Endodermal cell (in vitro differentiated cells): ENCODE measurements around the gene TMUB2. TPM values are rescaled to one million over a fixed set of nuclear protein-coding genes. Genes with fewer than 3 reads are reported as not detected.
A peak's percentile ranks its signal among the peaks of the same experiment; 100 is the strongest.

ENCODE experiments used
- DNase-seq: peaks from one replicate; pipeline ENCODE4 v3.0.0-alpha.2; 2017
- H3K27ac ChIP-seq: 2 replicates; pipeline ENCODE4 v1.5.1; 2013; ENCODE audit warnings: mild to moderate bottlenecking, low read depth, low read length, moderate library complexity
- H3K27me3 ChIP-seq: 2 replicates; pipeline ENCODE4 v1.6.1; 2013; ENCODE audit warnings: mild to moderate bottlenecking, low read length, moderate library complexity; ENCODE audit not compliant: insufficient read depth, control insufficient read depth, poor library complexity, severe bottlenecking
- H3K36me3 ChIP-seq: 2 replicates; pipeline ENCODE4 v1.7.0; 2013; ENCODE audit warnings: mild to moderate bottlenecking, low read length, moderate library complexity; ENCODE audit not compliant: control insufficient read depth, insufficient read depth
- H3K4me1 ChIP-seq: one replicate; pipeline ENCODE4 v1.7.0; 2013; ENCODE audit warnings: low read length; ENCODE audit not compliant: control insufficient read depth, insufficient read depth
- H3K4me3 ChIP-seq: 2 replicates; pipeline ENCODE4 v1.5.1; 2013; ENCODE audit warnings: mild to moderate bottlenecking, low read length, moderate library complexity
- H3K9ac ChIP-seq: 2 replicates; pipeline ENCODE4 v1.6.1; 2013; ENCODE audit warnings: mild to moderate bottlenecking, low read length, moderate library complexity; ENCODE audit not compliant: poor library complexity, severe bottlenecking; ENCODE audit errors: extremely low read depth
- H3K9me3 ChIP-seq: 2 replicates; pipeline ENCODE4 v1.6.1; 2013; ENCODE audit warnings: mild to moderate bottlenecking, low read length, moderate library complexity; ENCODE audit not compliant: control insufficient read depth
- H3K27ac Mint-ChIP-seq: 2 replicates; pipeline ENCODE4 v1.8.0; 2020; ENCODE audit warnings: mixed read lengths
- H3K27me3 Mint-ChIP-seq: 2 replicates; pipeline ENCODE4 v1.8.0; 2021; ENCODE audit warnings: mild to moderate bottlenecking, mixed read lengths; ENCODE audit not compliant: insufficient read depth
- H3K36me3 Mint-ChIP-seq: 2 replicates; pipeline ENCODE4 v1.8.0; 2020; ENCODE audit warnings: low read depth, mixed read lengths
- H3K4me1 Mint-ChIP-seq: 2 replicates; pipeline ENCODE4 v1.8.0; 2020; ENCODE audit warnings: mixed read lengths
- H3K4me3 Mint-ChIP-seq: 2 replicates; pipeline ENCODE4 v1.8.0; 2020; ENCODE audit warnings: mild to moderate bottlenecking, moderate library complexity, mixed read lengths
- H3K9me3 Mint-ChIP-seq: 2 replicates; pipeline ENCODE4 v1.8.0; 2020; ENCODE audit warnings: mild to moderate bottlenecking, mixed read lengths
- WGBS, 2 experiments: methylation state at CpG; one replicate each; pipeline versions ENCODE4 v1.1.5 to v1.1.7; 2013; ENCODE audit warnings: missing lambda C conversion rate in 2 of 2, mixed read lengths in 1 of 2; ENCODE audit not compliant: insufficient coverage in 1 of 2, insufficient read length in 1 of 2; 5-methylcytosine and 5-hydroxymethylcytosine counted together
- total RNA-seq, 2 donors: library from RNA; stranded (reverse); fragmentation: NEBNext Ultra II Directional in 1 of 2; extraction: Animal tissue kit (Norgen Biotek cat#: 25700) in 1 of 2; gene quantifications; 2 replicates in 1 of 2; 3 replicates in 1 of 2; pipeline ENCODE4 v1.2.1, GENCODE V29; 2021
- TF ChIP-seq, protein P1 (sequence below): fragments of 200-600 bp; sonication (generic); conservative IDR thresholded peaks from 2 replicates; pipeline ENCODE4 v1.5.0; 2021; ENCODE audit warnings: antibody characterized with exemption, mild to moderate bottlenecking

The TMUB2 gene
- total RNA-seq, 2 donors from 2014 or later: 28.8 to 33.1 TPM

GRCh38 chr17:44184212-44184810 is 2.5 kb upstream of the TMUB2 start:
- Mint-ChIP-seq H3K4me1 (peaks cover 5% of the 10 kb centered on the region), H3K4me3 (no peak overlapping the region), H3K27ac (peak overlapping the region; percentile 21), H3K9me3 (peaks cover 11% of the 10 kb centered on the region), H3K27me3 (no peaks in the 10 kb centered on the region), H3K36me3 (peaks cover 33% of the 10 kb centered on the region)
- no peak overlapping the region for H3K27ac ChIP-seq
- H3K27me3 ChIP-seq: no peaks in the 10 kb centered on the region
- no peak overlapping the region for H3K9ac ChIP-seq
- peak overlapping the region; percentile 88 for H3K4me3 ChIP-seq
- 89 to 96% methylated on average over 8 of the region's 8 CpGs for WGBS, 2 experiments
- peaks cover 36% of the 10 kb centered on the region for H3K36me3 ChIP-seq
- peaks cover 9% of the 10 kb centered on the region for H3K9me3 ChIP-seq
- no peaks in the 10 kb centered on the region for H3K4me1 ChIP-seq
- TF ChIP-seq, protein P1, sequence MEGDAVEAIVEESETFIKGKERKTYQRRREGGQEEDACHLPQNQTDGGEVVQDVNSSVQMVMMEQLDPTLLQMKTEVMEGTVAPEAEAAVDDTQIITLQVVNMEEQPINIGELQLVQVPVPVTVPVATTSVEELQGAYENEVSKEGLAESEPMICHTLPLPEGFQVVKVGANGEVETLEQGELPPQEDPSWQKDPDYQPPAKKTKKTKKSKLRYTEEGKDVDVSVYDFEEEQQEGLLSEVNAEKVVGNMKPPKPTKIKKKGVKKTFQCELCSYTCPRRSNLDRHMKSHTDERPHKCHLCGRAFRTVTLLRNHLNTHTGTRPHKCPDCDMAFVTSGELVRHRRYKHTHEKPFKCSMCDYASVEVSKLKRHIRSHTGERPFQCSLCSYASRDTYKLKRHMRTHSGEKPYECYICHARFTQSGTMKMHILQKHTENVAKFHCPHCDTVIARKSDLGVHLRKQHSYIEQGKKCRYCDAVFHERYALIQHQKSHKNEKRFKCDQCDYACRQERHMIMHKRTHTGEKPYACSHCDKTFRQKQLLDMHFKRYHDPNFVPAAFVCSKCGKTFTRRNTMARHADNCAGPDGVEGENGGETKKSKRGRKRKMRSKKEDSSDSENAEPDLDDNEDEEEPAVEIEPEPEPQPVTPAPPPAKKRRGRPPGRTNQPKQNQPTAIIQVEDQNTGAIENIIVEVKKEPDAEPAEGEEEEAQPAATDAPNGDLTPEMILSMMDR: no peak
- no peak for DNase-seq

DNA sequence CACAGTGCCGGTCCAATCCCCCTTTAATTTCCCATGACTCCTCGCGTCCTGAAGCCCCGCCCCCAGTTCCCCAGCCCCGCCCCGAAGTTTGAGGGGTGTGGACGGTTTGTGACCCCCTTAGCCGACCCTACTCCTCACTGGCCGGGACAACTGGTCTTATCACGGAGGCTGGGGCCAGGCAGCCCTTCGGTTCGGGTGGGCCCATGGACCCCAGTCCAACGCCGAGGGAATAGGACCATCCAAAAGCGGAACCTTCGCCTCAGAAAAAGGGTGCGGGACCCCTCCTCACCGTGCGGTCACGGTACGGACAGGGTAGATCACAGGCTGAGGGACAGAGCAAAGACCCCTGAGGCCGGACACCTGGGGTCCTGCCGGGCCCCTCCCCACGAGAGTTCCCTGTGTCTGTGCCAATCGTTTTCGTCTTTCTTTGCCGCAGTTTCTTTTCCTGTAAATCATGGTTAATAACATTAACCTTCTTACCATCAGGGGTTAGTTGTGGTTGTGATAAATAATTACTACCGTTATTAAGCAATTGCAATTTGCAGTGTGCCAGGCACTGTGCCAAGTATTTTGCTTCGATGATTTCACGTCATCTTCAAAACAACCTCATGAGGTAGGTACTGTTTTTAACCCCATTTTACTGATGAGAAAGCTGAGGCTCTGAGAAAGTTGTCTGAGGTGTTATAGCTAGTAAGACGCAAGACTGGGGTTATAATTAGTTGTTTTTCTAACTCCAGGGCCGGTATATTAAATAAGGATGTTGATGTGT is 543 bp downstream of the TMUB2 start:
- Mint-ChIP-seq H3K4me3 (peak overlapping the region; percentile 96), H3K27me3 (no peaks in the 10 kb centered on the region), H3K4me1 (peaks cover 8% of the 10 kb centered on the region), H3K9me3 (no peaks in the 10 kb centered on the region), H3K27ac (peak overlapping the region; percentile 99), H3K36me3 (peaks cover 28% of the 10 kb centered on the region)
- no peak for DNase-seq
- Histone ChIP-seq H3K27ac (no peak overlapping the region), H3K4me3 (peak overlapping the region; percentile 88), H3K27me3 (no peaks in the 10 kb centered on the region), H3K4me1 (peaks cover 2% of the 10 kb centered on the region), H3K9me3 (no peaks in the 10 kb centered on the region), H3K36me3 (peaks cover 36% of the 10 kb centered on the region), H3K9ac (peak overlapping the region; percentile 72)
- 11 to 14% methylated on average over 20 to 31 of the region's 32 CpGs for WGBS, 2 experiments
- TF ChIP-seq, protein P1: no peak

GRCh38 chr17:44188576-44189403 is 2.0 kb downstream of the TMUB2 start:
- H3K27me3 Mint-ChIP-seq: no peaks in the 10 kb centered on the region
- peak overlapping the region; percentile 99 for H3K27ac Mint-ChIP-seq
- Histone ChIP-seq H3K9me3 (no peaks in the 10 kb centered on the region), H3K27me3 (no peaks in the 10 kb centered on the region), H3K4me3 (peak overlapping the region; percentile 88), H3K27ac (no peak overlapping the region), H3K36me3 (peaks cover 36% of the 10 kb centered on the region), H3K9ac (no peak overlapping the region), H3K4me1 (peaks cover 6% of the 10 kb centered on the region)
- TF ChIP-seq, protein P1: no peak
- H3K36me3 Mint-ChIP-seq: peaks cover 25% of the 10 kb centered on the region
- H3K4me3 Mint-ChIP-seq: peak overlapping the region; percentile 96
- no peaks in the 10 kb centered on the region for H3K9me3 Mint-ChIP-seq
- peaks cover 15% of the 10 kb centered on the region for H3K4me1 Mint-ChIP-seq
- WGBS, 2 experiments: 94 to 100% methylated on average over 1 to 11 of the region's 12 CpGs
- DNase-seq: no peak
